GM12892 (cell line): ENCODE results near the gene PGLYRP3.
A peak's percentile ranks its signal among the peaks of the same experiment; 100 is the strongest.

ENCODE experiments used
- DNase-seq: peaks from one replicate; pipeline ENCODE4 v3.0.0; 2011; ENCODE audit not compliant: insufficient read length
- FAIRE-seq: peaks from 2 replicates; lab custom pipeline; 2011; peaks lifted over from hg19 to GRCh38; lab: Jason Lieb, UNC
- POLR2A ChIP-seq: IDR thresholded peaks from 2 replicates; pipeline ENCODE4 v1.6.1; 2011; ENCODE audit warnings: low read depth, low read length, control low read depth
- POLR2AphosphoS5 ChIP-seq: IDR thresholded peaks from 2 replicates; pipeline ENCODE4 v1.6.1; 2011; ENCODE audit warnings: low read depth, low read length, control low read depth
- TAF1 ChIP-seq: IDR thresholded peaks from 2 replicates; pipeline ENCODE4 v1.6.1; 2011; ENCODE audit warnings: low read depth, mild to moderate bottlenecking, control low read depth, low read length, borderline replicate concordance

PGLYRP3 gene

GRCh38 chr1:153306303-153307220 is 6.2 kb downstream of the PGLYRP3 start:
- FAIRE-seq: no peak
- TF ChIP-seq POLR2AphosphoS5 (no peak), POLR2A (no peak), TAF1 (no peak)
- DNase-seq: no peak

GRCh38 chr1:153305682-153306081 is 7.1 kb downstream of the PGLYRP3 start:
- FAIRE-seq (no peak), DNase-seq (no peak)
- TF ChIP-seq POLR2A (no peak), TAF1 (no peak)

GRCh38 chr1:153302308-153302707 is 10.4 kb downstream of the PGLYRP3 start:
- FAIRE-seq (no peak), DNase-seq (no peak)
- TF ChIP-seq POLR2AphosphoS5 (no peak), POLR2A (no peak), TAF1 (no peak)

- TF ChIP-seq POLR2AphosphoS5: no peak
- TF ChIP-seq POLR2A: no peak
- no peak for TF ChIP-seq TAF1
- FAIRE-seq (no peak), DNase-seq (no peak)
Measured at GRCh38 chr1:153293851-153294250, 18.9 kb downstream of the PGLYRP3 start.

GRCh38 chr1:153293480-153293775 is 19.3 kb downstream of the PGLYRP3 start:
- DNase-seq (no peak), FAIRE-seq (no peak)
- TF ChIP-seq TAF1 (no peak), POLR2A (no peak), POLR2AphosphoS5 (no peak)

GRCh38 chr1:153292740-153293479 is 19.8 kb downstream of the PGLYRP3 start:
- no peak for DNase-seq
- no peak for FAIRE-seq
- TF ChIP-seq TAF1 (no peak), POLR2AphosphoS5 (no peak), POLR2A (no peak)

- DNase-seq (no peak), FAIRE-seq (no peak)
- TF ChIP-seq TAF1: no peak
Measured at GRCh38 chr1:153292185-153292584, 20.6 kb downstream of the PGLYRP3 start.

GRCh38 chr1:153291514-153291913 is 21.2 kb downstream of the PGLYRP3 start:
- TF ChIP-seq TAF1 (no peak), POLR2A (no peak), POLR2AphosphoS5 (no peak)
- peak; percentile 94 for FAIRE-seq
- DNase-seq: no peak

GRCh38 chr1:153288634-153289275 is 24.0 kb downstream of the PGLYRP3 start:
- TF ChIP-seq TAF1 (no peak), POLR2AphosphoS5 (no peak), POLR2A (no peak)
- DNase-seq (no peak), FAIRE-seq (no peak)

- FAIRE-seq (peak; percentile 92), DNase-seq (no peak)
- no peak for TF ChIP-seq TAF1
- TF ChIP-seq POLR2AphosphoS5: no peak
- TF ChIP-seq POLR2A: no peak
Measured at GRCh38 chr1:153277852-153278251, 34.9 kb downstream of the PGLYRP3 start.

- TF ChIP-seq TAF1 (no peak), POLR2AphosphoS5 (no peak), POLR2A (no peak)
- FAIRE-seq (no peak), DNase-seq (no peak)
Measured at GRCh38 chr1:153272186-153272585, 40.6 kb downstream of the PGLYRP3 start.
